HEK293 (cell line): ENCODE data around the gene TDO2.

Experiments used
- CTCF ChIA-PET: fragments of 350-600 bp; formaldehyde crosslinking; extraction: SDS; loops from one replicate; lab custom pipeline; 2021; ENCODE audit warnings: antibody characterized with exemption; lab: Yijun Ruan, JAX
- POLR2A ChIA-PET: fragments of 300-600 bp; formaldehyde crosslinking; extraction: SDS; loops from one replicate; lab custom pipeline; 2020; ENCODE audit warnings: antibody characterized with exemption, inconsistent platforms; lab: Yijun Ruan, JAX
- H3K27ac ChIP-seq: fragments of 200-500 bp; sonication (Bioruptor generic); 2 replicates; pipeline ENCODE4 v1.5.1; 2014; ENCODE audit warnings: low read depth, low read length, control low read depth, inconsistent platforms; ENCODE audit errors: extremely low read depth
- H3K36me3 ChIP-seq, 2 experiments: fragments of 200-500 bp in 1 of 2; sonication (Bioruptor generic) in 1 of 2; 1 replicate in 1 of 2; 2 replicates in 1 of 2; pipeline ENCODE4 v1.5.1; 2014 to 2017; ENCODE audit warnings: inconsistent platforms in 2 of 2, low read length in 2 of 2; ENCODE audit not compliant: control insufficient read depth in 2 of 2, insufficient read depth in 1 of 2
- H3K4me1 ChIP-seq: fragments of 200-500 bp; sonication (Bioruptor generic); 2 replicates; pipeline ENCODE4 v1.5.1; 2014; ENCODE audit warnings: mild to moderate bottlenecking, low read length, inconsistent platforms; ENCODE audit not compliant: control insufficient read depth, insufficient read depth
- H3K4me3 ChIP-seq: 2 replicates; pipeline ENCODE4 v1.5.1; 2011; ENCODE audit warnings: low read depth, mild to moderate bottlenecking, control low read depth, low read length, moderate library complexity
- H3K9me3 ChIP-seq: fragments of 200-500 bp; sonication (Bioruptor generic); 2 replicates; pipeline ENCODE4 v1.5.1; 2014; ENCODE audit warnings: low read depth, low read length, inconsistent platforms; ENCODE audit not compliant: control insufficient read depth, insufficient read depth
- KLF8 ChIP-seq: fragments of 450-650 bp; formaldehyde crosslinking; IDR thresholded peaks from 2 replicates; pipeline ENCODE4 v1.5.1; 2016; ENCODE audit warnings: missing biosample characterization, missing genetic modification characterization
- REPIN1 ChIP-seq: fragments of 450-650 bp; formaldehyde crosslinking; IDR thresholded peaks from 2 replicates; pipeline ENCODE4 v1.5.1; 2017; ENCODE audit warnings: missing biosample characterization, missing genetic modification characterization, low read depth
- REST ChIP-seq: fragments of 450-650 bp; formaldehyde crosslinking; IDR thresholded peaks from 2 replicates; pipeline ENCODE4 v1.5.1; 2016; ENCODE audit warnings: missing biosample characterization, missing genetic modification characterization
- SP2 ChIP-seq: fragments of 450-650 bp; formaldehyde crosslinking; IDR thresholded peaks from 2 replicates; pipeline ENCODE4 v1.5.1; 2016; ENCODE audit warnings: missing biosample characterization, missing genetic modification characterization
- SP7 ChIP-seq: fragments of 450-650 bp; formaldehyde crosslinking; IDR thresholded peaks from 2 replicates; pipeline ENCODE4 v1.5.1; 2016; ENCODE audit warnings: missing biosample characterization, missing genetic modification characterization
- YY1 ChIP-seq: fragments of 450-650 bp; formaldehyde crosslinking; IDR thresholded peaks from 2 replicates; pipeline ENCODE4 v1.5.1; 2018; ENCODE audit warnings: missing biosample characterization, missing genetic modification characterization
- ZFHX2 ChIP-seq: fragments of 450-650 bp; formaldehyde crosslinking; conservative IDR thresholded peaks from 2 replicates; pipeline ENCODE4 v1.5.1; 2016; ENCODE audit warnings: missing biosample characterization, missing genetic modification characterization
- ZNF138 ChIP-seq: fragments of 450-650 bp; formaldehyde crosslinking; IDR thresholded peaks from 2 replicates; pipeline ENCODE4 v1.5.1; 2016; ENCODE audit warnings: missing biosample characterization, missing genetic modification characterization, borderline replicate concordance
- ZNF23 ChIP-seq: fragments of 450-650 bp; formaldehyde crosslinking; IDR thresholded peaks from 2 replicates; pipeline ENCODE4 v1.5.1; 2016; ENCODE audit warnings: missing biosample characterization, missing genetic modification characterization, borderline replicate concordance
- ZNF248 ChIP-seq: fragments of 450-650 bp; formaldehyde crosslinking; IDR thresholded peaks from 2 replicates; pipeline ENCODE4 v1.5.1; 2017; ENCODE audit warnings: missing biosample characterization, missing genetic modification characterization
- ZNF280D ChIP-seq: fragments of 450-650 bp; formaldehyde crosslinking; IDR thresholded peaks from 2 replicates; pipeline ENCODE4 v1.5.1; 2016; ENCODE audit warnings: missing biosample characterization, missing genetic modification characterization
- ZNF350 ChIP-seq: fragments of 450-650 bp; formaldehyde crosslinking; IDR thresholded peaks from 2 replicates; pipeline ENCODE4 v1.5.0; 2017; ENCODE audit warnings: missing biosample characterization, mild to moderate bottlenecking, missing genetic modification characterization
- ZNF398 ChIP-seq: fragments of 450-650 bp; formaldehyde crosslinking; IDR thresholded peaks from 2 replicates; pipeline ENCODE4 v1.5.1; 2017; ENCODE audit warnings: missing biosample characterization, missing genetic modification characterization
- ZNF548 ChIP-seq: fragments of 450-650 bp; formaldehyde crosslinking; IDR thresholded peaks from 2 replicates; pipeline ENCODE4 v1.5.1; 2016; ENCODE audit warnings: missing biosample characterization, missing genetic modification characterization
- ZNF560 ChIP-seq: fragments of 450-650 bp; formaldehyde crosslinking; IDR thresholded peaks from 2 replicates; pipeline ENCODE4 v1.5.1; 2017; ENCODE audit warnings: missing biosample characterization, missing genetic modification characterization, borderline replicate concordance
- ZNF585B ChIP-seq: fragments of 450-650 bp; formaldehyde crosslinking; IDR thresholded peaks from 2 replicates; pipeline ENCODE4 v1.5.1; 2016; ENCODE audit warnings: missing biosample characterization, missing genetic modification characterization
- ZNF692 ChIP-seq: fragments of 450-650 bp; formaldehyde crosslinking; IDR thresholded peaks from 2 replicates; pipeline ENCODE4 v1.5.1; 2016; ENCODE audit warnings: missing biosample characterization, missing genetic modification characterization
- ZNF792 ChIP-seq: fragments of 450-650 bp; formaldehyde crosslinking; IDR thresholded peaks from 2 replicates; pipeline ENCODE4 v1.5.1; 2016; ENCODE audit warnings: missing biosample characterization, missing genetic modification characterization
- ZNF837 ChIP-seq: fragments of 450-650 bp; formaldehyde crosslinking; IDR thresholded peaks from 2 replicates; pipeline ENCODE4 v1.5.1; 2016; ENCODE audit warnings: missing biosample characterization, missing genetic modification characterization
- ZSCAN23 ChIP-seq: fragments of 450-650 bp; formaldehyde crosslinking; IDR thresholded peaks from 2 replicates; pipeline ENCODE4 v1.5.1; 2016; ENCODE audit warnings: missing biosample characterization, missing genetic modification characterization
- ZSCAN4 ChIP-seq: fragments of 450-650 bp; formaldehyde crosslinking; IDR thresholded peaks from 2 replicates; pipeline ENCODE4 v1.5.1; 2017; ENCODE audit warnings: missing biosample characterization, missing genetic modification characterization

TDO2 gene

GRCh38 chr4:155960522-155960921, 57.0 kb downstream of the TDO2 start (continued):
- TF ChIP-seq ZNF692 (tag by site-specific recombination) (no peak), SP2 (no peak), ZNF837 (no peak)

- Histone ChIP-seq H3K4me3 (no peak overlapping the region), H3K36me3 (no peaks in the 10 kb centered on the region), H3K4me1 (no peaks in the 10 kb centered on the region), H3K27ac (no peak overlapping the region), H3K9me3 (no peaks in the 10 kb centered on the region)
- TF ChIP-seq ZNF792 (tag by site-specific recombination) (no peak), YY1 (tag by site-specific recombination) (no peak), ZNF548 (no peak)
- POLR2A ChIA-PET = no interaction called here
- CTCF ChIA-PET = interaction anchor here (0.6 kb wide), 1 partner anchor 21 kb away, joined by 3 read pairs; no protein-coding TSS in a partner anchor
Measured at GRCh38 chr4:155961575-155961974, 58.1 kb downstream of the TDO2 start.

GRCh38 chr4:155962767-155963166, 59.3 kb downstream of the TDO2 start:
- no peaks in the 10 kb centered on the region for H3K4me1 ChIP-seq
- H3K36me3 ChIP-seq = no peaks in the 10 kb centered on the region
- no peak overlapping the region for H3K4me3 ChIP-seq
- POLR2A ChIA-PET = no interaction called here
- CTCF ChIA-PET = interaction anchor here (0.6 kb wide), 1 partner anchor 14 kb away, joined by 4 read pairs; no protein-coding TSS in a partner anchor
- H3K27ac ChIP-seq = no peak overlapping the region
- TF ChIP-seq ZNF350 (no peak), REPIN1 (no peak), KLF8 (tag by site-specific recombination) (no peak), ZSCAN23 (tag by site-specific recombination) (no peak), ZNF248 (tag by site-specific recombination) (no peak), ZFHX2 (tag by site-specific recombination) (no peak), ZNF23 (tag by site-specific recombination) (no peak), ZSCAN4 (tag by site-specific recombination) (no peak), ZNF585B (no peak), SP7 (tag by site-specific recombination) (no peak), ZNF398 (no peak), REST (tag by site-specific recombination) (no peak), ZNF280D (tag by site-specific recombination) (no peak), ZNF560 (tag by site-specific recombination) (no peak), ZNF138 (tag by site-specific recombination) (no peak)
- TF ChIP-seq, all 188 proteins: peak for 0
- H3K9me3 ChIP-seq = no peaks in the 10 kb centered on the region
